NCI-H2081 (cell line): ENCODE data around the gene RIMBP2.
A peak's percentile ranks its signal among the peaks of the same experiment; 100 is the strongest.

ENCODE experiments used
- DNase-seq, 2 experiments: peaks; one replicate each; lab custom pipeline; 2025; lab: John Stamatoyannopoulos, UW

The RIMBP2 gene

DNA sequence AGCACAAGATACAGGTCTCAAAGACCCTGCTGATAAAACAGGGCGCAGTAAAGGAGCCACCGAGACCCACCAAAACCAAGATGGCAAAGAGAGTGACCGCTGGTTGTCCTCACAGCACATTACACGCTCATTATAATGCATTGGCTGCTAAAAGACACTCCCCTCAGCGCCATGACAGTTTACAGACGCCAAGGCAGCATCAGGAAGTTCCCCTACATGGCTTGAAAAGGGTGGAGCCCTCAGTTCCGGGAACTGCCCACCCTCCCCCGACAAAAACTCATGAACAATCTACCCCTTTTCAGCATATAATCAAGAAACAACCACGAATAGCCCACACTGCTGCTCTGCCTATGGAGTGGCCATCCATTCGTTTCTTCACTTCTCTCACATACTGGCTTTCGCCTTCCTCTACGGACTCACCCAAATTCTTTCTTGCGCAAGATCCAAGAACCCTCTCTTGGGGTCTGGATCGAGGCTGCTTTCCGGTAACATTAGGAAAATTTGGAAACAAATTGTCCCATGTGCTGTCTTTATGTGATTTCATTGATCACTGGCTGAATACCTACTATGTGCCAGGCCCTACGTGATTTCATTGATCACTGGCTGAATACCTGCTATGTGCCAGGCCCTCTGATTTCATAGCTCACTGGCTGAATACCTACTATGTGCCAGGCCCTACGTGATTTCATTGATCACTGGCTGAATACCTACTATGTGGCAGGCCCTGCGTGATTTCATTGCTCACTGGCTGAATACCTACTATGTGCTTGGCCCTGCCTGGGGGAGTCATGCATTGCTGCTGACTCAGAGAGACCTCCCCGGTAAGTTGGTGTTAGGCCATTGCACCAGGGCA lies 252.1 kb downstream of the RIMBP2 start:
- DNase-seq = no peak

DNA sequence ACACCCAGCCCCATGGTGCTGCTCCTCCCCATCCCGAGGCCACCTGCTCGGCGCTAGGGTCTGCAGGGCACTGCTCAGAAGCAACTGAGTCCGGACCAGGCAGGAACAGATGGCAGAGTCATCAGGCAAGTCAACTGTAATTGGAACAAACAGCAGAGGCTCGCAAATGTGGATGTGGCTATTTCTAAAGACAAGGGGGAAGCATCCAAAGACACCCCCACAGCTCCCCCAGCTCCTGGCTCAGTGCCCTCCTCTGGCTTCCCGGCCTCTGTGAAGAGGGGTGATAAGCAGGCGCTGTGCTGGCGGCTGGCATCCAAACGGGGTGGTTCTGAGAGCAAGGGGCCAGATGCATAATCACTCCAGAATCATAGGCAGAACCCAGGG lies 252.8 kb downstream of the RIMBP2 start:
- DNase-seq = peak; percentile 56 to 72

DNA sequence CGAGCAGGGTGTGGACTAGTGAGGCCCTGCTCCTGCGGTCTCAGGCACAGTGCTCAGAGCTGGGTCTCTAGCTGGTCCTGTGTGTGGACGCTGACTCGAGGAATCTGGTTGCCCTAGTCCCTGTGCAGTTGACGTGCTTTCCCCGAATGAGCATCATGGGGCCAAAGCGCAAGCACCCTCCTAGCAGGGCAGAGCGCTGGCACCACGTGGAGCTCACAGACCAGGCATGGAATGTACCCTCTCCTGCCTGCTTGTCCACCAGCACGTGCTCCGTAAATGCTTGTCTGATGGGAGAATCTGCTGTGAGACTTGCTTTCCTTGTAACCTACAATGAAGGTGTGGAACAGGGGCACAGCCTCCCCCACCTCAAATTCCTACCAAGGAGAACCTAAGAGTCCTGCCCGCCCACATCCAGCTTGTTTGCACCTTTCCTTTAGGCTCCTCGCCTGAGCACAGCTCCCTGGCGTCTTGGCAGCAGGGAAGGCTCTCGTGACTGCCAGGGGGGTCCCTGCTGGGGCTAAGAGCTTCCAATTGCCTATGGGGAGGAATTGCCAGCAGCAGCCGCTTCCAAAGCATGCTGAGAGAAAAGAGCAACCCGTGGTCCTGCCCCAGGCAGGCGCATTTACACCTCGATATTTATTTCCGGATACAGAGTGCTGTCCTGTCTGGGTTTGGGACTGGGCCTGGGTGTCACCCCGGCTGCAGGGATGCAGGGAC lies 253.4 kb downstream of the RIMBP2 start:
- DNase-seq = peak; percentile 43 to 72

DNA sequence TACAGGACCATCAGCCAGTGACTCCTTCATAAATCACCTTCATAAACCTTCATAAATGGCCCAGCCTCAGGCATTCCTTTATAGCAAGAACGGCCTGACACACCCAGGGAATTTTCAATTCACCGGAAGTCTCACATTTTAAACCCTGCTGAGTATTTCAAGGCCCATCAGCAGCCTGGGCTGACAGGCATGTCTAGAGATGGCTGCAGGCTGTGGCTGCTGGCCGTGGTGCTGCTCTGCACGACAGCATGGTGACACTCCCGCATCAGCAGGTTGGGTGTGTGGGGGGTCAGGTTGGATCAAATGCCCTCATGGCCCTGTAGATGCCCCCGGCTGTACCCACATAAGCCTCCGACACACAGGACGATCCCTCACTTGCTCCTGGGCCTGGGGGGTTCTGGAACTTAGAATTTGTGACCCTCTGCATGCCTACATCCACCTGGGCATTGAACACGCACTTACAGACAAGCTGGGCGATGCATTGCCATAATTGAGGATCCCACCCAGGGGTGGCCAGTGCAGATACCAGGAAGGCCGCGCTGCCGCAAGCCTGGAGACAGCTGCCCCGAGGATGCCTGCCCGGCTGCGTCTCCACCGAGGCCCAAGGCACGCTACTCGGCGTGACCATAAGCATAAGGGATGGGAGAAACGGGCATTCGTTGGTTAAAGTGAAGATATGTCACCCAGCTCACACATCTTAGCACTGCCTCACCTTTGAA lies 254.1 kb downstream of the RIMBP2 start:
- no peak for DNase-seq

DNA sequence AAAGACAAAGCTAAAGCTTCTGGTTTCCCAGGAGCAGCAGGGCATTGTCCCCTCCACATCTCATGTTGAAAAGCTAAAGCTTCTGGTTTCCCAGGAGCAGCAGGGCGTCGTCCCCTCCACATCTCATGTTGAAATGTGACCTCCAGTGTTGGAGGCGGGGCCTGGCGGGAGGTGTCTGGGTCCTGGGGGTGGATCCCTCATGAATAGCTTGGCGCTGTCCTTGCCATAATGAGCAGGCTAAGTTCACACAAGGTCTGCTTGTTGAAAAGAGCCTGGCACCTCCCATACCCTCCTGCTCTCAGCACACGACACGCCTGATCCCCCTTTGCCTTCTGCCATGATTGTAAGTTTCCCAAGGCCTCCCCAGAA lies 254.7 kb downstream of the RIMBP2 start:
- DNase-seq = no peak

DNA sequence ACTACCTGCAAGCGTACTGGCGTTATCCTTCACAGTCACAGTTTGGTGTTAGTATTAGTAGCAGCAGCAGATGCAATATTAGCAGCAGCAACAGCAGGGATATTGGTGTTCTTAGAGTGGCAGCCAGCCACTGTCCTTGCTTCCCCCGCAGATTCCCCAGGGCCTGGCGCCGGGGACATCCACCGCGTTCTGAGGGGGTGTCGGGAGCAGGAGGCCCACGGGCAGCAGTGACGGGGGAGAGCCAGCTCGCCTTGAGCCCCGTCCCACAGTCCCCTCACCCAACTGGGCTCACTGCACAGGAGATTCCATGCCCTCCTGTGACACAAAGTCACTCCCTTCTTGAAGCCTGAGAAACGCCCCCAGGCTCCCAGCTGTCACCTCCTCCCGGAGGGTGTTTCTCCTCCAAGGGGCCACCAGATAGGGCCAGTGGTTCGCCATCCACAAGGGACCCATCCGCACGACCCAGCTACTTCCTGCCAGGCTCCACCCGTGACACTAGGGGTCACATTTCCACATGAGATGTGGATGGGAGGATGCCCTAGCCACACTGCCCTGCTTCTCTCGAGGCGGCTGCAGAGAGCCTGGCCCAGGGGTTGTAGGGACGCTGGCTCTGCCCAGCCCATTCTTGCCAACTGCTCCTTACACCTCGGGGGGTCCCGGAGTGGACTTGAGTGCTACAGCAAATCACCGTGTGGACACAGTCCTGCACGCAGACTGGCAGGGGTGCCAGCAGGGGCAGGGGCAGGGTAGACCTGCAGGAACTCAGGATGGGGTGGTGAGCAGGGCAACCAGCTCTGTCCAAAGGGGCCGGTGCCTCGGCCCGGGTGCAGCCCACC lies 255.3 kb downstream of the RIMBP2 start:
- DNase-seq = no peak

DNA sequence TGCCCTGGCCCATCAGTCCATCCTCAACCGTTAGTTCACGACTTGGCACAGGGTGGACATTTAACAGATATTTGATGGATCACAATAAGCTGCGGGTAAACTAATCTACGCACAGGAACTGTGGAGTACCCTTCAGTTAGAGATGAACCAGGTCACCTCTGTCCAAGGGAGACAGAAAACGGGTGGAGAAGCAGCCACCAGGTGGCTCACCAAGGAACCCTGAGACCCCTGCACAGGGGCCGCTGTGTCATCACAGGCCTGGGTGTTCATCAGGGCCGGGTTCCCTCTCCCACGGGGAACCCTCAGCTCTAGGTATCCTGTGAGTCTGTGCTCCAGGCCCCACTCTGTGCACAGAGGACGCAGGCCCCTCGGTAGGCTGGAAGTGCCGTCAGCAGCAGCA lies 256.2 kb downstream of the RIMBP2 start:
- no peak for DNase-seq

DNA sequence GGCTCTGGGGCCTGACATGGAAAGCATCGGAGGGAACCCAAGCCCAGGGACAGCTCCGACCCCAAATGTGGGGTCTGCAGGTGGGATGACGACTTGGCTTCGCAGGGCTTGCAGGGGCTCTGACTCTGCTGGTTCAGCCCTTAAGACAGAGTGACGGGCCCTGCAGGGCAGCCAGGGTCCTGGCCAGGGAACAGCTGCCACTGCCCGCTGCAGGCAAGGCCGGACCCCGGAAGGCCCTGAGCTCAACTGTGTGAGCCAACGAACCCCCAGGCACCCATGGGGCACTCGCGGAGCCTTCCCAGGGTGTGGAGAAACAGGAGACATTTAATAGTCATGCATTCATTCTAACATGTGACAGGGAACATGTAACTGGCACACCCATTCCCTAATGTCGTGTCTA lies 257.8 kb downstream of the RIMBP2 start:
- no peak for DNase-seq

DNA sequence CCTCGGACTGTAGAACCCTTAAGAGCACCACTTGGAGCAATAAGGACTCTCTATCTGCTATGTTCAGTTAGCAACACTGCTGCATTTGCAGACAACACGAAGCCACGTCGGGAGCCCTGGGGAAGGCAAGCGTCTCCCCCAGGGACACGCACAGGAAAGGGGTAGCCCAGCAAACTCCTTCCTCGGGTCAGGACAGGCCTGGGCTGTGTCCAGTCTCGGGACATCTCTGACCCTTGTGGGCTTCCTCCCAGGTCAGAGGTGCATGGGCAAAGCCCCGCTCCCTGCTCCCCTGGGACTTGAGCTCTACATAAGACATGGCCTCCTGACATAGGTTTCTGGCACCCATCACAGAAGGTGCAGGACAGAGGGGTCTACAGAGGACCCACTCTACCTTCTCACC lies 258.9 kb downstream of the RIMBP2 start:
- no peak for DNase-seq

DNA sequence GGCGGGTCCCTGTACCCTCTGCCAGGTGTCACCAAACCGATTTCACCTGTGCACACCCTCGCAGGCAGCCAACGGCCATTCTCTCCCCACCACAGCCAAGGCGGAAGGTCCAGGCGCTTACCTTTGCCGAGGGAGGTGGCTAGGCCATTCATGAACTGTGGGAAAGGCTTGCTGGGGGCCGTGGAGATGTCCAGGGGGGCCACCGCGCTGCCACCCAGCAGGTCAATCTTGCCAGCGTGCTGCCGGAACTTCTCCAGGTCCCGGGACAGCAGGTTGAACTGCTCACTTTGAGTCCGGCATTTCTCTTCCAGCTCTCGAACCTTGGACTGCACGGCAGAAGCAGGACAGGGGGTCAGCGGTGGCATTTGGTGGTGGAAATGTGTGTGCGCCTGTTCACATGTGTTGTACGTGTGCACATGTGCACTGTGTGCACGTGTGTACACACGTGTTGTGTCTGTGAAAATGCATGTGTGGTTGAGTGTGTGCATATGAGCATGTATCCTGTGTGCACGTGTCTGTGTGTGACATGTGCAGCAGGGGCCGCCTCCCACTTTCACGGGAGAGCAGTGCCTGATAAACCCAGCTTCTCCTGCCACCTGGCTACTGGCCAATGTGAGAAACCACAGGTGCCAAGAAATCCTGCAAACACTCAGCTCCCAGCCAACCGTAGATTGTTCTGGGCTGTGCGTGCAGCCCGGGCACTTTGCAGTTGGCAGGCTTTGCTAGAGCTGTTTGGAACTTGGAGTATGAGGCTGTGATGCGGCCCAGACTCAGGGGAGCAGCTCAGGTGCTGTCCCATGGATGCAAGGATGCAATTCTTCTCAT lies 259.5 kb downstream of the RIMBP2 start:
- peak; percentile 38 to 77 for DNase-seq

DNA sequence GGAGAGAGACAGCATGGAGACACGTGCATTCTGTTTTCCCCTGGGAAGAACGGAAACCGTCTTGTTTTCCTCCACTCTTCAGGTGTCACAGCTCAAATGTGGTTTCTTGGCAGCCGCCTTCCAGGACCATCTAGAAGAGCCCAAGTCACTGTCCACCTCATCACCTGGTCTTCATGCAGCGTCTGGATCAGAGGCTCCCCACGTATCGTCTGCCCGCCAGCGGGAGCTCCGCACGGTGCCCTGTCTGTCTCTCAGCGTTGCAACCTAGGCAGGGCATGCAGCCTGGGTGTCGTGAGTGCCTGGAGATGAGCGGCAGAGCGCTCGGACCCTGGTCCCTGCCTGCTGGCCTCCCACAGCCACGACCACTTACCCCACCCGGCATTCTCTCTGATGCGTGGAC lies 260.9 kb downstream of the RIMBP2 start:
- no peak for DNase-seq

DNA sequence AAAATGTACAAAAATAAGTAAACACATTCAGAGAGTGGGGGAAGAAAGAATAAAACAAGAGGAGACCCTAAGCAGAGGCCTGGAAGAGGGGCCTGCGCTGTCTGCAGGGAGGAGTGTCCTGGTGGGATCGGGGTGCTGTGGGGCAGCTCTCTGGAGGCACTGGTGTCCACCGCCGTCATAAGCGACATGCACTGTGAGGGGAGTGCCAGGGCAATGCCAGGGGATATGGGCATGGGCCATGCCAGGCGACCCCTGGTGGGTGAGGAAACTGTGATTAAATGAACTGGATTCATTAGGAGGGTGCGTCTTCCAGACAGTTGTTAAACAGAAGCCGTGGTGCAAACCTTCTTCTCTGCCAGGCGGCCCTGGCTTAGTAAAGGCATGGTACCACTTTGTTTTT lies 261.8 kb downstream of the RIMBP2 start:
- no peak for DNase-seq

DNA sequence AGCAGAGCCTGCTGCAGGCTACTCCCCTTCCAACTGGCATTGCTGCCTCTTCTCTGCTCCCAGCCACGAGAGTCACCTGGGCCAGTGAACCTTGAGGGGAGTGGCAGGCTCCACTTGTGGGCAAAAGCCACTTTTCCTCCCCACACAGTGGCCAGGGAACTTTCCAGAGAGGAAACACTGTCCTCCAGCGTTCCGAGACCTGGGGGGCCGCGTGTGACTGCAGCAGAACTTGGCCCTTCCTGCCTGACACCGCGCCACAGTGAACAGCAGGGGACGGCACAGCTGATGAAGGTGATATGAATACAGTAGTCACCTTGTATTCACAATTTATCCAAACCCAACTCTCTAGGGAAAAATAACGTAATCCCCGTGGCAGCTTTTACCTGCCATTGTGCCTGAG lies 263.6 kb downstream of the RIMBP2 start:
- no peak for DNase-seq

DNA sequence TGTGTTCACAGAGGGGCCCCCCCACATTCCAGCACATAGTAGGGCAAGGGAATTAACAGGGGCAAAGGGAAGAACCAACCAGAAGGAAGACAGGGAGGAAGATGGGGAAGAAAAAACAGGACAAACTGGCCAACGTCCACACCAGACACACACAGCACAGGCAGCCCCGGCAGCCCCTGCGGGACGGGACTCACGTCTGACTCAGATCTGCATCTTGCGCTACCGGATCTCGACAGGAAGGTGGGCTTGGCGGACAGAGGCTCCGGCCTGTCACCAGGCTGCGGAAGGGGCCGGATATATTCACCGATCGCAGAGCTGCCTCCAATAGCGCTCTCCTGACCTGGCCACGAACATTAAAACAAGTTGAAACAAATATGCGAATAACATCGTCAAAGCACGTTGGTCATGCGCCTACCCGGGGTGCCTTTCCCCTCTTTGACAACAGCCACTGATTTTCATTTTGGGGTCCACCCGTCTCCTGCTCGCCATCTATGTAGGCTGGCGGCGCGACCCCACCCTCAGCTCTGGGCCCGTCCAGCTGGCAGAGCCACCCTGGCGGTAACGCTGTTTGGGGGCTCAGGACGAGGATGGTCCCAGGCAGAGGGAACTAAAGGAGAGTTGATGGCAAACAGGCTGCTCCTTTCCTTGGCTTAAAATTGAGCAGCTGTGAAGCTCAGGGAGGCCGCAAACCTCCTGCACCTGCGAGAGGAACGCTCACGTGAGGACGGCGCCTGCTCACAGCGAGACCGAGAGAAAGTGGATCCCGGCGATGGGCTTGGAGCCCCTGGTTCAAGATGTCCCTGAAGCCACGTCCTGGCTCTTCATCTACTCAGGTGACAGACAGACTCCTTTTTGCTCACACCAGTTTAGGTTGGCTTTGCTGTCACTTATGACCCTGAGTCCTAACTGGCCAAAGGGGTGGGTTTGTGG lies 264.8 kb downstream of the RIMBP2 start:
- DNase-seq = no peak

DNA sequence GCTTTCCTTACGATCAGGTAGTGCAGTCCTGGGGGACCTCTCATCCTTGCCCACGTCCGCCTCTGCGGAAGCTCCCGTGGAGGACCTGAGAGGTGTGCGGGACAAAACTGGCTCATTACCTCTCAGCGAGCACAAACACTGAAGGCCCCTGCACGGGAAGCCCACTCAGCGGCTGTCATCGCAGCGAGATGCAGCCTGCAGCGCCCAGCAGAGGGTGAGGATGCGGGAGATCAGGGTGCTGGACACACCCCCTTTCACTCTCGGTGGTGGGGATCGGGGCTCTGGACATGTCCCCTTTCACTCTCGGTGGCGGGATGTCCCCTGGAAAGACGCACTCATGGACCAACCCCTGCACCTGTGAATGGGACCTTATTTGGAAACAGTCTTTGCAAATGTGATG lies 266.8 kb downstream of the RIMBP2 start:
- DNase-seq = no peak

DNA sequence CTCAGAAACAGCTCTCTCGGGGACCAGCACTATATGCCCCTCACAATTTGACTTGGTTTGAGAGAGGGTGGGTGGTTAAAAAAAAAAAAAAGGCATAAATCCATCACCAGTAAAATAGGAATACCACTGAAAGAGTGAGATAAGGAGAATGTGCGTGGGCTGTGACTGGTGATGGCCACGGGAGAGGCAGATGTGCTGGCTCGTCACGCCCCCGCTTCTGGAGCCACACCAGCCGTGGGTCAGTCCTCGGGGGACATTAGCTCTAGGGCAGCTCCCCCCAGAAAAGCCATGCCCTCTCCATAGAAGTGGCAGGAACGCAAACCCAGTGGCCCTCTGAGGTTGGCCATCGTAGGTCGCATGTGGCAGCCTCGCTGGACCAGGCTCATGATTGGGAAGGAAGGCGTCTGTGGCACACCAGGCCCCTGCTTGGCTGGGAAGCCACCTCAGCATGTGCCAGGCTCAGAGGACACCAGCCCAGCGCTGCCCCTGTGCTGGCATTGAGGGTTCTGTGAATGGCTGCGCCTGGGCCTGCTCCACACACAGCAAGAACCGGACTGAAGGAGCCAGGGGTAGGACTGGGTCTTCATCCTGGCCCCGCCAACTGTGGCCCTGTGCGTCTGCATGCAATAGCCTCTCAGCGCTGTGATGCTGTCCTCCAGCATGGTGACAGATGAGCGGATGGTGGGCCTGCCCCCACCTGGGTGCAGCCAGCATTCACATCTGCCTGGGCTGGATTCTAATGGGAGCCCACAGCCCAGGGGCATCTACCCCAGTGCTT lies 267.9 kb downstream of the RIMBP2 start:
- no peak for DNase-seq

DNA sequence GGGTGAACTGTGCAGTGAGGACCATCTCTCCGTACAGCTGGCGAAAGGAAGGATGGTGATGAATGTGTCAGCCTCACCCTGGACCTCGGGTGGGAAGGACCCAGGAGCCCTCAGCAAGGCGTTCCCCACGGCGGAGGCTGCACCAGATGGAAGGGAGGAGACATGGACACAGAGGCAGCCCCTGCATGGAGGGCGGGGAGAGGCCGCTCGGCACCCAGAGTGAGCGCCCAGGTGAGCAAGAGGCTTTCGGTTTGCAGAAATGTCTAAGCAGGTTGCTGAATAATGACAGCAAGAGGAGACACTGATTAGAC lies 268.5 kb downstream of the RIMBP2 start:
- DNase-seq = no peak

DNA sequence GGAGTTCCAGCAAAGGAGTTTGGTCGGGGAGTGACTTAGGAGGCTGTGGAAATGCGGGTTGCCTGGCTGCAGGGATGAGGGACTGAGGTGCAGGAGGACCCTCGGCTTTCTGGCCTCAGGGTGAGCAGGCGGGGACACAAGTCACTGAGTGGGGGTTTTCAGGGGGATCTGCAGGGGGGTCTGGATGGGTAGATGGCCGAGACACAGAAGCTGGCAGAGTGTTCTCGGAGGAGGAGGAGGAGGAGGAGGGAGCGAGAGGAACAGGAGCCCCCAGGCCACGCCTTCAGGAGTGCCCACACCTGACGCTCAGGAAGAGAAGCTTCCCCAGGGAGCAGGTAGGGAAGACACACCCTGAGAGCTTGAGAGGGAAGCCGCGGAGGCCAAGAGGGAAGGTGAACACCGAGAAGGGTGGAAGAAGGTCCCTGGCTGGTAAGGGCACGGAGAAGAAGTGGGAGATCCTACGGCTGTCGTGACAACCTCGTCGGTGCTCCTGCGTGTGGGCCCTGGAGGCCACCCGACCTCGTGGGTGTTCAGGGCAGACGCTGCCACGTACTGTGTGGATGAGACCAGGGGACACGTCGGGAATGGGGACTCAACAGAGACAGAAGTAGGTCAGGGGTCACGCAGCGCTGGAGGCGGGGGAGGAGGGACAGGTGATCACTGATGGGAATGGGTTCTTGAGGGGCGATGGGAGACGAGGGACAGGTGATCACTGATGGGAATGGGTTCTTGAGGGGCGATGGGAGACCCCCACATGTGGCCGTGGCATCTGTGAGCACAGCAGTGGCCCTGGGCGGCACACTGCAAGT lies 269.0 kb downstream of the RIMBP2 start:
- no peak for DNase-seq

DNA sequence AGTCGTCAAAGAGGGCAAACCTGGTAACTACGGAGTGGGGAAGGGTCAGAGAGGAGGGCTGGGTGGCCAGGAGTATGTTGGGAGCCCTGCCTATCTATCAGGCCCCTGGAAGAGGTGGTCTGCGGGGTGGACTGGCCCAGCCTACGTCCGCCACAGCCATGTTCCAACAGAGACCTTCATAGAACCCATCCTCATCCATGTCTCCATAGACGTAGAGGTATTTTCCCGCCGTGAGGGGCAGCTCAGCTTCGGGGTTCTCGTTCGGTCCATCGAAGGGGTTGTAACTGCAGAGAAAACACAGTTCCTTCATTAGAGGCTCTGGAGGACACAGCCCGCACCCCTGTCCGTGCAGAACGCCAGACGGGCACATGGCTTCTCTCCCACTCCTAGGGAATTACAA lies 271.1 kb downstream of the RIMBP2 start:
- DNase-seq = no peak
